Effector CD8-positive, alpha-beta T cell (primary cell): ENCODE measurements around the gene IQGAP2.

Experiments
- DNase-seq: peaks from one replicate; lab custom pipeline; 2025; lab: John Stamatoyannopoulos, UW

IQGAP2 gene

DNA sequence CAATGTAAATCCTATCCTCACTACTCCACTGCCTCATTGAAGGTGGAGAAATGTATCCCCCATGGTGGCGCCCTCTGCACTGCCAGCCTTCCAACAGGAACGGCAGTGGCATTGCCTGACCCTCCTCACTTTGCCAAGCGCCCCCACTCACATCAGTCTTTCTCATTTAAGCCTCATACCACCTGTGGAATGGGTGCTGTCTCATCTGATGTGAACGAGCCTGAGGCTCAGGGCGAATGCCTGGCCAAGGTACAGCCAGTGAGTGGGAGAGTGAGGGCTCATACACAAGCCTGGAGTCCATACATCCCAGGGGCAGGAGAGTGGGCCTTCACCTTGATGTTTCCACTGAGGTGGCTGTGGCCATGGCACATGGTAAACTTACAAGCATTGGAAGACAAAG is 209.9 kb downstream of the IQGAP2 start:
- no peak for DNase-seq

DNA sequence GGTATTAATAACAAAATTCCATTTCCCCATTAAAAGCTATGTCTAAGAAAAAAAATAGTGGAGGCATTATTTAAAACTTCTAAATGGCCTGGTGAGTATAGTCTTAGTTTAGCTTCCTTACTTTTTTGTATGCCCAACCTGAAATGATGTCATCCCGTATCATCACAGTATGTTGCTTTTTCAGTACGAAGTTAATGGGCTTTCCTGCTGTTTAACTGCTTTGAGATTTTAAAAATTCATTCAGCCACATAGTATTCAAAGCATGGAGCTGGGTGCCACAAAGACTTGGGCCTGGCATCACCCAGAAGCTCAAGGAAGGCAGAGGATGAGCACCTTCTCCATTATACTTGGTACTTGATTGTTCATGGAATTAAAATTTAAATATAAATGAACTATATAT is 212.7 kb downstream of the IQGAP2 start:
- no peak for DNase-seq

DNA sequence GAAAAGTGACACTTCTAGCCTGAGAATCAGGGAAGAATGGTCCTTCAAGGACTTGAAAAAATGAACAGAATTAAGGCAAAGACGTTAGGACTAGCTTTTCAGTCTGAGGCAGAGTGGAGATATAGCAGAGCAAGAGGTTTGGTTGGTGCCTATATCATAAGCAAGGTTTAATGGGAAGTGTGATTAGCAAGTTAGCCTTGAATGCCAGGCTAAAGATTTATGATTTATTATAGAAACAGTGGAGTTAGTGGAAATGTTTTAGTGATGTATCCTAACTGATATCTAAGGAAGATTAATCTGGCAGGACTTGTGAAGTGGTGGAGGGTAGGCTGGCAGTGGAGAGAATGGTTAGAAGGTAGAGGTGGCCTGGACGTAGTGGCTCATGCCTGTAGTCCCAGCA is 213.1 kb downstream of the IQGAP2 start:
- DNase-seq, result no peak

DNA sequence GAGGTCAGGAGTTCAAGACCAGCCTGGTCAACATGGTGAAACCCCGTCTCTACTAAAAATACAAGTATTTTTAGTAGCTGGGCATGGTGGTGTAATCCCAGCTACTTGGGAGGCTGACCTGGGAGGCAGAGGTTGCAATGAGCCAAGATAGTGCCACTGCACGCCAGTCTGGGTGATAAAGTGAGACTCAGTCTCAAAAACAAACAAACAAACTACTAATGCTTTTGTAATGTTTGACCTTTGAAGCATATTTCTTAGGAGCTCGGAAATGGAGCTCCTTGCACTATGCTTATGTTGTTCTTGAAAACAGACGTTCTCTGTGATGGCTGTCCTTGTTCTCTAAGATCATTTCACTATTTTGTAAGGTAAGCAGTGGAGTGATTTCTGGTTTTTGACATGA is 214.1 kb downstream of the IQGAP2 start:
- no peak for DNase-seq

DNA sequence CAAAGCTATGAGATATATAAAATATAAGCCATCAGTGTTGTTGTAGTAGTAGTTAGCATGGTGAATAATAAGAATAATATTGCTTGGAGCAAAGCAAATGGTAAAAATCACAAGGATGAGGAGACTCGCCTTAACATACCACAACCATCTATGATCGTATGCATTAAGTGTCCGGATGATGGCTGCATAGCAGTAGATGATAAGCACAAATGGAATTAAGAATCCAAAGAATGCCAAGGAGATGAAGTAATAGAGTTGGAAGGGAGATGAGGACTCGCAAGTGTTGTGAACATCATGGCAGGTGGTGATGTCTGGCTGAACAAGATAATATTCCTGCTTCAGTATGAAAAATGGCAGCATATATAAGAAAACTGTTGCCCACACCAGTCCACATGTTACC is 214.6 kb downstream of the IQGAP2 start:
- no peak for DNase-seq

- no peak for DNase-seq
Measured at GRCh38 chr5:76620166-76620565, 217.1 kb downstream of the IQGAP2 start.

DNA sequence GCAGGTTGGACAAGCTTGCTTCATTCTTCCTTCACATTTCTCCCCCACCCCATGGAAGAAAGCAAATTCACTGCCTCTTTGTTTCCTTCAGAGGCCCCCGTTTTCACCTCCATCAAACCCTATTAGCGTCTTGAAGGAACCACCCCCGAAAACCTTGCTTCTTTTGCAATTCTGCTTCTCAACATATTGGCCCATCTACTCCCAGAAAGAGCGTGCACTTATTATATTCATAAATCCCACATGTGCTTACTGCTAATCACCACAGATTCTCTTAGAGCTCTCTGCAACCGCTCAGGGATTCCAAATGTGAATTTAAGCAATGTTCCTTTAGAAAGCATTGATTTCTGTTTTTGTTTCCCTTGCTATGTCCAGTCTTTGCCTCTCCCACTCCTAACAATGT is 219.0 kb downstream of the IQGAP2 start:
- DNase-seq, result no peak

GRCh38 chr5:76622973-76623596 is 220.0 kb downstream of the IQGAP2 start, which contains the start of gene F2RL2:
F2RL2 (minus strand) TSS chr5:76623403; CDS start chr5:76623230, 173 bp downstream.
- no peak for DNase-seq

DNA sequence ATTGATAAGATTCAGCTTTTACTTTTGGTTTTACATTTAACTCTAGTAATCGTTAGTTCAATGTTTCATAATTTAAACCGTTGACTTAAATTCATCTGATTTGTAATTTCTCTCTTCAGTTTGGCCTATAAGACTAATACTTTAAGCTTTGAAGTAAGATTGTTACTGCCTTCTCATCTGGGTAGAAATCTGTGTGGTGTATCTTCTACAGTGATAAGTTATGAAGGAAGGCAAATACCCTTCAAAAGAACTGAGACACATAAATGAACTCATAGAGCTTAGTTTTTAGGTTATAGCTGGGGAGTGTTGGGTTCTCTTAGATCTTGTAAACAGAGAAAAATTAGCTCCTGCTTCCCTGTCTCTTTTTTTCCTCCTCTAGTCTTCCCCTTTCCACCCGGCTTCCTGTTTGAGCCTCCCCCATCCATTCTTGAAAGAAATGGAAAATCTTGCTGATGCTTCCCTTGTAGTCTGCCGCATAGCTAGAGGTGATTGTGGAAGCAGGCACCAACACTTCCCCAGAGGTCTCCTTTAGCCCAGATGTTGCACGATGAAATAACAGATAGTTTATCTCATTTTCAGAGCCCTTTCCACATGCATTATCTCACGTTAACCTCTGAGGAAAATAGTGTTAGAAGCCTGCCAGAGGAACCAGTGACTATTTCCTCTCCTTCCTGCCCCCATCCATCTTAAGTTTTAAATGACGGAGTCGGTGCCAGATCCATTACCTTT is 222.2 kb downstream of the IQGAP2 start:
- DNase-seq, result no peak

GRCh38 chr5:76626738-76627137 is 223.7 kb downstream of the IQGAP2 start:
- DNase-seq, result no peak

GRCh38 chr5:76634661-76635060 is 231.6 kb downstream of the IQGAP2 start:
- no peak for DNase-seq

GRCh38 chr5:76637490-76637889 is 234.4 kb downstream of the IQGAP2 start:
- DNase-seq, result no peak

- DNase-seq, result no peak
Measured at GRCh38 chr5:76638479-76638878, 235.4 kb downstream of the IQGAP2 start.

DNA sequence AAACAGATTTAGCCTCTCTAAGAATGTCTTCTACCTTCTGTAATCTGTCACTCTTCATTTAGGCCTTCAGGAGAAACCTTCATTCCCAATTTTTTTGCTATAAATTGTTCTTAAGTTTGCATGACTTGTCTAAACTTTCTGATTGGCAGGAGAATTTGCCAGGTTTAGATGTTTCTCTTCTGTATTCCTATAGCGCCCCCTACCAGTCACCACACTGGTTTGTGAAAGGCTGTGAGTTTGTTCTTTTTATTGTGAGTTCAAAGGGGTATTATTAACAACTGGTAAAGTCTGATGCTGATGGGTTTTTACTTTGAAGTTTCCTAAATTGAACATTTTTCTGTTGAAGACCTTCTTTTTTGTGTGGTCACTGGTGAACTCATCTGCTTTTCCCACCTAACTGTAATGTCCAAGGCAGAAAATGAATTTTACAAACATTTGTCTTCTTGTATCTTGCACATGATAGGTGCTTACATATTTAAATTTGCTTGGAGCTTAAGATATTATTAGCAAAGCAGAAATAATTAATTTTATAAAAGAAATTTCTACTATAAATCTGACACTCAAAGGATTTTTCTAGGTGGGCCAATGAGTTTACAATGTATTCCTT is 238.5 kb downstream of the IQGAP2 start:
- DNase-seq, result peak; percentile 22

DNA sequence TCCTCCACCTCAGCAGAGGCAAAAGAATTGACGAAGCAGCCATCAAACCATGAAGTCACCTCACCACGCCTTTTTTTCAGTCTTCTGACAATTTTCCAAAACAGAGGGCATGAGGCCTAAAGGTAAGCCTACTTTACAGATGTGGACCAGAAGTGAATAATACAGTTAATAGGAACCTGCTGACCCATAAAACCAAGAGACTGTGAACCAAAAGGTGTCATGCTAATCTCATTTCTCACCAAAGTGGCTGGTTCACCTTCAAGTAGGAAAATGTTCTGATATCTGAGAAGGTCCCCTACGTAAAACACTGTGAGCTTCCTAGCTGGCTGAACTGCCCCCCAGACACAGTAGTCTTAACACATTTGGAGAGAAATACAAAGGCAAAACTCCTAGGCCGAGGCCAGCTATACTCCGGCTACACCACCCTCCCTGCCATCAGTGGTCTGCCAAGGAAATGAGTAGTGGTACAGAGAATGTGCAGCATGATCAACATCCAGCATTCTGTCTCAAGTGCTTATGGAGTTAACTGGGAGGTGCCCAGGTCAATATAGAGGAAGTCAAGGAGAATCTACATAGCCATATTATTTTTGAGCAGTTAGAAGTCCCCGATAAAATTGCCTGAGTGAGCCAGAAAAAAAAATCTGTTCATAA is 239.4 kb downstream of the IQGAP2 start:
- no peak for DNase-seq

DNA sequence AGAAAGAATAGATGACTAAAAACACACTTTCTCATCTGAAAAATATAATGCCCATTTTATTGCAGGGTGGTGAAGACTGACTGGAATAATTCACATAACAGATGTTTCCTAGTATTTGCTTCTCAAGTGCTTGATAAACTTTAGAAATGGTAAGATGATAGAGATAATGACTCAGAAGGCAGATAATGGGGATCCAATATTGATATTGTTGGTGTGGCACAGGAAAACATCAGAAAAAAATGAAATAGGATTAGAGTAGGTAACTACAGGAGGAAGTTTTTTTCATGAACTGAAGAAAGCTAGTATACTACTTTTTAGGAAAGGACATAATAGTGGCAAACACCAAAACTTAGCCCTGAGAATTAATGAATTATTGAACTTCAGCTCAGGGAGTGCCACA is 240.3 kb downstream of the IQGAP2 start:
- DNase-seq, result no peak

DNA sequence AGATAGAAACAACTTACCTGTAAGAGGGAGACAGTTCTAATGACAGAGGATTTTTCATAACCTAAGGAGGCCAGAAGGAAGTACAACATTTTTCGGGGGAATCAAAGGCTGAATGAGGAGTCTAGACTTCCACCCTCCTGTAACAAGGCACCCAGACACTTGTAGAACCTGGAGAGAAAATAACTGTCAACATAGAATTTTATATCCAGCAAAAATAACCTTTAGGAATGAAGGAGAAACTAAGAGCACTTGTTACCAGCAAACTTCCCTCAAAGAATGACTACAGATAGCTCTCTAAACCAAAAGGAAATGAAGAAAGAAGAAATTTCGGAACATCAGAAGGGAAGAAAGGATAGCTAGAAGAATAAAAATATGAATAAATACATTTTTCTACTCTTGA is 246.1 kb downstream of the IQGAP2 start:
- no peak for DNase-seq

- DNase-seq, result no peak
Measured at GRCh38 chr5:76652809-76653414, 249.8 kb downstream of the IQGAP2 start.

DNA sequence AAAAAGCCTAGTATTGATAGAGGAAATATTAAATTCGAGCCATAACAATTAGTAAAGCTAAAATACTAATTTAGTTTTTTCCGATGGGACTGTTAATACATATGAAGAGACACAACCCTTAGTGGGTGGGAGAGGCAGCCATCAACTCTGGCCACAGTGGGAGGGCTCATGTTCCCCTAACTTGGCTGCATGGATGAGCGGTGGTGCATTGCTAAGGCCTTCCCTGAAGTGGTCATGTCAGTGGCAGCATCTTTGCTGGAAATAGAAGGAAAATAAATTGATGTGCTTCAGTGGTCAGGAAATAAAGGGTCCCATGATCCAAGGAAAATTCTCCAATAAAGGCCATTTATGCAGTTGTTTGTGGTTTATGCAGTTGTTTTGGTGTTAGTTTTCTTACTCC is 254.0 kb downstream of the IQGAP2 start:
- no peak for DNase-seq

- DNase-seq, result no peak
Measured at GRCh38 chr5:76657683-76658311, 254.7 kb downstream of the IQGAP2 start.

GRCh38 chr5:76660360-76660759 is 257.3 kb downstream of the IQGAP2 start:
- DNase-seq, result no peak

DNA sequence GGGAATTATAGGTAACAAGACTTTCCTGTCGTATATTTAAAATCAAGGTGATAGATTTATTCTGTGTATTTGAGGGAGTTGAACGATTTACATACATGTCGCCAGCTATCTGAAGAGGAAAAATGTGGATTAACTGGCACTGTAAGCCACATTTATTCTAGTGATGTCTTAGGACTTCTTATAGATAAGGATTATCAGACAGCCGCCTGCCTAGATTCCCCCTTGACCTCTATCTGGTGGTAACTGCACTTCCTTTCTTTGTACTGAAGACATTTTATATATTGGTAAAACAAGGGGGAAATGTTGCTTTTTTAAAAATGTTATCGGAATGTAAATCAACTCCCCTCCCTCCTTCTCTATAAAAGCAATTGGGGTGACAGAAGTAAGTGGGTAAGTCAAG is 259.4 kb downstream of the IQGAP2 start:
- no peak for DNase-seq
